ENCODE results near the gene MED9. TPM values are rescaled to one million over a fixed set of nuclear protein-coding genes. Genes with fewer than 3 reads are reported as not detected.

The MED9 gene
- total RNA-seq, 2 experiments from 2014 or later: 14.3 to 14.6 TPM

DNA sequence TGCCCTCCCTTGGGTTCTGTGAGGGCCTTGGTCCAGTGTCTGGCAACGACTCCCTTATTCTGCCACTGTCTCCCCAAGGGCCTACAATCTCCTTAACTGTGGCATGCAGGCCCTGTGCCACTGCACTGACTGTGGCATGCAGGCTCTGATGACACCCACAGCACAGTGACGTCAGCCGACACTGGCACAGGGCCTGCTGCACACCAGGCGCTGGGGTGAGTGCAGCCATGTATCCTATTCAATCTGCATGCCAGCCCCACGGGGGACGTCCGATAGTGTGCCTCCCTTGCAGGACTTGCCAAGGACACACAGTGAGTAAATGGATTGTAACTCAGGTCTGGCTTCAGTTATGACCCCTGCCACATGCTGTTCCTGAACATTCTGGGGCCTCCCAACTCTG is 59.2 kb downstream of the MED9 start:
- H3K27ac Mint-ChIP-seq: no peak overlapping the region
- H3K4me1 Mint-ChIP-seq: no peaks in the 10 kb centered on the region
- H3K9me3 Mint-ChIP-seq: no peaks in the 10 kb centered on the region
- ChIA-PET POLR2A (no interaction called here), CTCF (interaction anchor here (0.6 kb wide), 1 partner anchor 24 kb away, joined by 3 read pairs; no protein-coding TSS in a partner anchor)
- H3K4me3 Mint-ChIP-seq: no peak overlapping the region
- no peak for DNase-seq
- no peaks in the 10 kb centered on the region for H3K27me3 Mint-ChIP-seq
- H3K36me3 Mint-ChIP-seq (ENCODE audit: low read depth): no peaks in the 10 kb centered on the region

DNA sequence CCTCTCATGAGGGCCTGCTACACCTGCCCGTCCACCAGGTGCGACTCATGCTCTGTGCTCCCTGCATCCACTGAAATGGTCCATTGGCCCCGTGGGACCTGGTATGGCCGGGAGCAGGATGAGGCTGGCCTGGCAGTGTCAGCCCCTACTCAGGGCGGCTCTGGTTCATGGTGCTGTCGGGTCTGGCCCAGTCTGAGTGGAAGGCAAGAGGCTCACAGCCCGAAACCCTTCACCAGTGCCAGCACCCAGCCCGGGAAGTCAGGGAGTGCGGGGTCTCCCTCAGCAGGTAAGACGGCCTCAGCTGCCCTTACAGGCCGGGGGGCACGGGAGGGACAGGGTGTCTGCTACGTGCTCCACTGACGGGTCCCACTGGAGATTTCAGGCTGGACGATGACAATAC is 59.9 kb downstream of the MED9 start:
- Mint-ChIP-seq H3K27ac (no peak overlapping the region), H3K4me1 (no peaks in the 10 kb centered on the region), H3K27me3 (no peaks in the 10 kb centered on the region), H3K9me3 (no peaks in the 10 kb centered on the region), H3K4me3 (no peak overlapping the region), H3K36me3 (ENCODE audit: low read depth) (no peaks in the 10 kb centered on the region)
- ChIA-PET POLR2A (no interaction called here), CTCF (no interaction called here)
- DNase-seq: no peak

DNA sequence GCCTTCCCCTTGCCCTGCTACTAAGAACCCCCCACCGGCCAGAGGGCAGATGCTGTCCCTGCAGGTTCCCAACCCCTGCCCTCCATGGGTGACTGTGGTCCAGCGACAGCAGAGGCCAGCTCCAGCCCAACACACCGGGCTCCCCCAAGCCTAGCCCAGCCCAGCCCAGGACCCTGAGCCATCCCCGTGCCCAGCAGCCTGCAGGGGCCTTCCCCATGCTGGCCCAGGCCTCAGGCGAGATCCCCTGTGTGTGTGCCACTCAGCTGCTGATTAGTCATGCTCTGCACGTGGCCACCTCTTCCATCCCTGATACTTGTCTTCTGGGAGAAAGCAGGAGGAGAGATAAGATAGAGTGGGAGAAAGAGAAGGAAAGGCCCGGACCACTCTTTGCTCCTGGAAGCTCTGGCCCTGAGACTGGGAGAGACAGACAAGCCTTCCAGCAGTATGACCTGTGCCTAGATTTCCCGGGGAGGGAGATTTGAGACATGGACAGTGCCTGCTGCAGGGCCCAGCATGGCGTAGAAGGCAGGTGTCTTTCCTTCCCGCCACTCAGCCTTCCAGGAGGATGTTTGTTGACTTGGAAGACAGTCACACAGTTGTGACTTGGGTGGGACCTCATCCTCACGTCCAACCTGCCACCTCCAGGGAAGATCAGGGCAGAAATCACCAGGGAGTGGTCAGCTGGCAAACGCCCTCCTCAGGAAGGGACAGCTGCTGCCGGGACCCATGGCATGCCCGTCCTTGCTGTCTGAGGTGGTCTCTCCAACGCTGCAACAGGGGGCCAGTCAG is 60.7 kb downstream of the MED9 start:
- no peaks in the 10 kb centered on the region for H3K27me3 Mint-ChIP-seq
- CTCF ChIA-PET: no interaction called here
- H3K4me3 Mint-ChIP-seq: no peak overlapping the region
- H3K4me1 Mint-ChIP-seq: no peaks in the 10 kb centered on the region
- POLR2A ChIA-PET: no interaction called here
- no peak for DNase-seq
- no peaks in the 10 kb centered on the region for H3K9me3 Mint-ChIP-seq
- H3K36me3 Mint-ChIP-seq (ENCODE audit: low read depth): no peaks in the 10 kb centered on the region
- H3K27ac Mint-ChIP-seq: no peak overlapping the region

DNA sequence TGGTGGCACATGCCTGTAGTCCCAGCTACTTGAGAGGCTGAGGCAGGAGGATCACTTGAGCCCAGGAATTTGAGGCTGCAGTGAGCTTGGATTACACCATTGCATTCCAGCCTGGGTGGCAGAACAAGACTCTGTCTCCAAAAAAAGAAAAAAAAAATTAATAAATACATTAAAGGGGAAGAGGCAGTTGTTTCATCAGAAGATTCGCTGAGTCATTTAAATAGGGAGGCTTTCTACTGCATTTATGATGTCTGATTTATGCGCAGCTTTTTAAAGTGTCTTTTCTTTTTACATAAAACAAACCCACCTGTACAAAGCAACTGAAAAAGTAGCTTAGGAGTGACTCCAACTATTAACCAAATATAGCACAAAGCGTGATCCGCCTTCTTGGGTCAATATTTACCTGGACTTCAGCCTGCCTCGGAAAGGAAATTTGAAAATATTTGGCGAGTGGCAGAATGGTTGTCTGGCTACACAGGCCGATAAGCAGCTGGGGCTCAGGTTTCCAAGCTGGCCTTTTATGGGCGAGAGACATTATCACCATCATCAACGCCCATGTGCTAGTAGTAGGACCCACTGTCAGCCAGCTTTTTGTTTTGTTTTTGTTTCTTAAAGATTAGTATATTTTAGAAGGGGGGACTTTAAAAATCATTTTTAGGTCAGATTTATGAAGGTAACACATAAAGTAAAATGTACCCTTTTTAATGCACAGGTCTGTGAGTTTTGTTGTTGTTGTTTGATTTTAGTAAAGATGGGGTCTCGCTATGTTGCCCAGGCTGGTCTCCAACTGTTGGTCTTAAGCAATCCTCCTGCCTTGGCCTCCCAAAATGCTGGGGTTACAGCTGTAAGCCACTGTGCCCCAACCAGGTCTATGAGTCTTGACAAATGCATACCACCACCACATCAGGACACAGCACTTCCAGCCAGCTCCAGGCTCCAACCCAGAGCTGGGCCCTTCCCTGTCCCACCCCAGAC is 61.9 kb downstream of the MED9 start:
- ChIA-PET POLR2A (interaction anchor here (0.7 kb wide), 1 partner anchor 26 kb away, joined by 5 read pairs; no protein-coding TSS in a partner anchor), CTCF (interaction anchor here (1.1 kb wide), 1 partner anchor 30 kb away, joined by 3 read pairs; no protein-coding TSS in a partner anchor)
- Mint-ChIP-seq H3K27me3 (no peaks in the 10 kb centered on the region), H3K4me1 (no peaks in the 10 kb centered on the region), H3K36me3 (ENCODE audit: low read depth) (no peaks in the 10 kb centered on the region), H3K27ac (no peak overlapping the region), H3K9me3 (no peaks in the 10 kb centered on the region), H3K4me3 (no peak overlapping the region)
- DNase-seq: no peak

DNA sequence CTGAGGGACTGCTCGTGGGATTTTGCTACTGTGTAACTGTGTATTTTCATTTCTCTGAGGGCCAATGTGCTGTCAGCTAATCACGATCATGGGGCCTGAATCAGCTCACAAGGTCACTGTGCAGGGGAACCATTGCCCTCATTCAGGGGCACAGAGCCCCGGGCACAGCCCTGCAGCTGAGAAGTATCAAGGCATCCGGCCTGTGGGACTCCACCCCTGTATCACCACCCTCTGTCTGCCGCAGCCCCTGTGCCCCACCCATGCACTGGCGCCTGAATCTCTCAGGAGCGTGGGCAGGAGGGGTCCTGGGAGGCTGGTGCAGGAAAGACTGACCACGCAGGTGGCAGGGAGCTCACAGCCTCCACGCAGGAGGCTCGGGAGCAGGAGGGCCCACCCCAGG is 62.8 kb downstream of the MED9 start:
- no peak for DNase-seq
- H3K4me3 Mint-ChIP-seq: no peak overlapping the region
- H3K27me3 Mint-ChIP-seq: no peaks in the 10 kb centered on the region
- ChIA-PET CTCF (interaction anchor here (0.5 to 1.1 kb wide), 2 partner anchors 29 to 111 kb away, joined by 3 read pairs; no protein-coding TSS in a partner anchor), POLR2A (no interaction called here)
- no peaks in the 10 kb centered on the region for H3K9me3 Mint-ChIP-seq
- H3K36me3 Mint-ChIP-seq (ENCODE audit: low read depth): no peaks in the 10 kb centered on the region
- no peaks in the 10 kb centered on the region for H3K4me1 Mint-ChIP-seq
- no peak overlapping the region for H3K27ac Mint-ChIP-seq

DNA sequence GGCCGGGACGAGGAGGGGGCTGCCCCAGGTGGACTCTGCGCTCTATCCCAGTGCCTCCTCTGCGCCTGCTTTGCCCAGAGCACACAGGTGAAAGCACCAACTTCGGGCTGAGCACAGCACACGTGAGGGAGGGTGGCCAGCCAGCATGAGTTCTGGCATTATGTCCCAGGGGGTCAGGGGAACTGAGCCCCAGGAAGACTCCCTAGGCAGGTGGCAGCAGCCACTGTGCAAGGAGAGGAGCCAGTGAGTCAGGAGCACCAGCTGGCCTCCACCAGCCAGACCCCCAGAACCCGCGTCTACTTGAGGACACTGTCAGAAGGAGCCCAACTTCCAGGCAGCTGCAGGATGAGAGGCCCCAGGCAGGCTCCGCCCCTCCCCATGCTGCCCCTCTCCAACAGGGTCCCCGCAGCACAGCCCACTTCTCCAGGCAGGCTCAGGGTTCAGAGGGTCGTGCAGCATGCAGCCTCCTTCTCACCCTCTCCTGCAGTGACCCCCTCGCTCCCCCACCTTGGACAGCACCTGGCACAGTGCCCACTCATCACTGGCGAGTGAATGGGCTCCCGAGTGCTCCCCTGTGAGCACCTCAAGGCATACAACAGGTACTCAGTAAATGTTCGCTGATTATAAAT is 63.6 kb downstream of the MED9 start:
- H3K27ac Mint-ChIP-seq: no peak overlapping the region
- no peaks in the 10 kb centered on the region for H3K36me3 Mint-ChIP-seq (ENCODE audit: low read depth)
- H3K4me1 Mint-ChIP-seq: no peaks in the 10 kb centered on the region
- H3K27me3 Mint-ChIP-seq: no peaks in the 10 kb centered on the region
- CTCF ChIA-PET: interaction anchor here (0.7 kb wide), 1 partner anchor 51 kb away, joined by 3 read pairs; the partner anchor contains the start of gene PEMT
- no peak for DNase-seq
- no peak overlapping the region for H3K4me3 Mint-ChIP-seq
- no peaks in the 10 kb centered on the region for H3K9me3 Mint-ChIP-seq
- POLR2A ChIA-PET: no interaction called here

DNA sequence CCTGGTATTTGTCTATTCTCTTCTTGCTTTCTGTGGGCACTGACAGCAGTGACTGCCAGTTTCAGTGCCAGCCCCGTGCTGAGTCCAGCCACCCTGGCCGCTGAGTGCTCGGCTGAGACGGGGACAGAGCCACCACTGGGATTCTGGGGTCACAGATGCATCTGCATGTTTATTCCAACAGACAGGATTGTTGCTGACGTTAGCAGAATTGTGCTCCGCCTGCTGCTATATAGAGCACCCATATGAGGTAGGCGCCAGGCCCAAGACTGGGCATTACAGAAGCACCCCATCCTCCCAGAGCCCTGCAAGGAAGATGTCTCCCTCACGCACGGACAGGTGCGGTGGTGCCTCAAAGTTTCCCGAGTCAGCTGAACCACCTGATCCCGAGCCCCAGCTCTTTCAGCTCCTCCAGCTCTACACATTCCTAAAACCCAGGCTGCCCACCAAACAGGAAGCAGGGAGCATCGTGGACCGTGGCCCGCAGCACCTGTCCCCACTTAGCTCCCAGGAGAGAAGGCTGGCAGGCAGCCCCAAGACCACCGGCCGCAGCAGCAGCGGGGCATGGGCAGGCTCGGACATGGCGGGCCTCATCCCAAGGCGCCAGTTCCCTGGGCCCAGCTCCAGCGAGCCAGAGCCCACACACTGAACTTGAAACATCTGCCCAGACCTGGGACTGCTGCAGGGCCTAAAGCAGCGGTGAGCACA is 64.3 kb downstream of the MED9 start:
- H3K4me1 Mint-ChIP-seq: no peaks in the 10 kb centered on the region
- H3K36me3 Mint-ChIP-seq (ENCODE audit: low read depth): no peaks in the 10 kb centered on the region
- ChIA-PET CTCF (interaction anchor here (0.7 to 1.3 kb wide), 2 partner anchors 35 to 51 kb away, joined by 3 read pairs; partner anchors contain the start of gene PEMT), POLR2A (no interaction called here)
- H3K4me3 Mint-ChIP-seq: no peak overlapping the region
- no peak for DNase-seq
- H3K27ac Mint-ChIP-seq: no peak overlapping the region
- no peaks in the 10 kb centered on the region for H3K27me3 Mint-ChIP-seq
- H3K9me3 Mint-ChIP-seq: no peaks in the 10 kb centered on the region

DNA sequence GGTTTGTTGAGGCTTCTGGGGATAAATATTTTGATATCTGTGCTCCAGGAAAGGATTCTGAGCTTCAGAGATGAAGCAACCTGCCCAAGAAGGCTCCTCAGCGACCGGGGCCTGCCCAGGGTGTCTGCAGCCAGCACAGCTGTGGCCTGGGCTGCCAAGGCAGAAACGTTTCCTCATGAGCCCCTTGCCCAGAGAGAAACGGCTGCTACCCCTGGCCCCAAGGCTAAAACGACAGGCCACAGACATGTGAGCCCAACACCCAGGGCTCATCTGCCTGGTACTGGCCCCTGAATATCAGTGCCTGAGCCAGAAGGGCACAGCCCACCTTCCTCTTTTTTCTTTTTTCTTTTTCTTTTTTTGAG is 64.8 kb downstream of the MED9 start:
- DNase-seq: no peak
- no peaks in the 10 kb centered on the region for H3K36me3 Mint-ChIP-seq (ENCODE audit: low read depth)
- H3K27me3 Mint-ChIP-seq: no peaks in the 10 kb centered on the region
- H3K9me3 Mint-ChIP-seq: no peaks in the 10 kb centered on the region
- POLR2A ChIA-PET: no interaction called here
- no peaks in the 10 kb centered on the region for H3K4me1 Mint-ChIP-seq
- CTCF ChIA-PET: interaction anchor here (1.3 kb wide), 1 partner anchor 34 kb away, joined by 3 read pairs; no protein-coding TSS in a partner anchor
- H3K27ac Mint-ChIP-seq: no peak overlapping the region
- no peak overlapping the region for H3K4me3 Mint-ChIP-seq

Other genes starting within 250 kb of the MED9 start
- gene FLCN, start 239.8 kb upstream of the MED9 start, total RNA-seq: 10 to 100 TPM; 39.4 to 48.0 TPM
- gene COPS3, start 195.8 kb upstream of the MED9 start, total RNA-seq: 100 to 1,000 TPM; 100 TPM
- gene NT5M, start 173.6 kb upstream of the MED9 start, total RNA-seq: 1 to 10 TPM; 5.5 to 7.6 TPM
- gene RASD1, start 19.4 kb downstream of the MED9 start, total RNA-seq: under 1 TPM; 0.29 to 0.42 TPM
- gene PEMT, start 114.7 kb downstream of the MED9 start, total RNA-seq: 10 to 100 TPM; 10.8 to 17.3 TPM
- gene RAI1, start 204.5 kb downstream of the MED9 start, total RNA-seq: 10 to 100 TPM; 18.1 to 18.5 TPM

Data from activated CD4-positive, alpha-beta T cell treated with anti-CD3 and anti-CD28 coated beads, Interleukin-2, amount 10 ng/mL, durations not matched to agents 7 days and 5 days (primary cell).